ENCODE data around the gene ASCC3. TPM values are rescaled to one million over a fixed set of nuclear protein-coding genes. Genes with fewer than 3 reads are reported as not detected.

ASCC3 gene
- polyA plus RNA-seq, 1 experiment, result 56.0 TPM

GRCh38 chr6:100475554-100476320 is 405.4 kb downstream of the ASCC3 start:
- H3K27me3 ChIP-seq (ENCODE audit: control insufficient read depth, insufficient read depth, low read length), result peaks cover 19% of the 10 kb centered on the region
- no peak for TF ChIP-seq CTCF (IDR thresholded peaks at IDR 0.05; ENCODE audit: low read depth, low read length)
- DNase-seq (ENCODE audit: low read depth, low spot score), result no peak
- CTCF ChIA-PET, result interaction anchor here (0.9 to 8.8 kb wide), 3 partner anchors 353 to 369 kb away, joined by 3 to 90 read pairs (median 4); no protein-coding TSS in a partner anchor
- POLR2A ChIA-PET, result no interaction called here
- no peak overlapping the region for H3K27ac ChIP-seq (ENCODE audit: low read depth, low read length)
- no peaks in the 10 kb centered on the region for H3K9me3 ChIP-seq (ENCODE audit: control insufficient read depth, insufficient read depth, low read length)
- H3K4me3 ChIP-seq (ENCODE audit: low read depth, low read length), result no peak overlapping the region

- POLR2A ChIA-PET, result no interaction called here
- Histone ChIP-seq H3K27me3 (ENCODE audit: control insufficient read depth, insufficient read depth, low read length) (peaks cover 44% of the 10 kb centered on the region), H3K27ac (ENCODE audit: low read depth, low read length) (no peak overlapping the region), H3K9me3 (ENCODE audit: control insufficient read depth, insufficient read depth, low read length) (peaks cover 7% of the 10 kb centered on the region; the same call in 1 of the 2 replicates), H3K4me3 (ENCODE audit: low read depth, low read length) (no peak overlapping the region)
- CTCF ChIA-PET, result interaction anchor here (1.0 to 1.4 kb wide), 2 partner anchors 351 to 356 kb away, joined by 3 to 4 read pairs; no protein-coding TSS in a partner anchor
- no peak for DNase-seq (ENCODE audit: low read depth, low spot score)
- no peak for TF ChIP-seq CTCF (IDR thresholded peaks at IDR 0.05; ENCODE audit: low read depth, low read length)
These were observed 407.9 kb downstream of the ASCC3 start for GRCh38 chr6:100473182-100473581.

- H3K4me3 ChIP-seq (ENCODE audit: low read depth, low read length), result no peak overlapping the region
- ChIA-PET POLR2A (no interaction called here), CTCF (interaction anchor here (1.0 to 1.4 kb wide), 2 partner anchors 351 to 355 kb away, joined by 3 to 4 read pairs; no protein-coding TSS in a partner anchor)
- H3K27me3 ChIP-seq (ENCODE audit: control insufficient read depth, insufficient read depth, low read length), result peaks cover 49% of the 10 kb centered on the region
- H3K9me3 ChIP-seq (ENCODE audit: control insufficient read depth, insufficient read depth, low read length), result peaks cover 7% of the 10 kb centered on the region; the same call in 1 of the 2 replicates
- no peak for DNase-seq (ENCODE audit: low read depth, low spot score)
- H3K27ac ChIP-seq (ENCODE audit: low read depth, low read length), result no peak overlapping the region
- no peak for TF ChIP-seq CTCF (IDR thresholded peaks at IDR 0.05; ENCODE audit: low read depth, low read length)
These were observed 408.5 kb downstream of the ASCC3 start for GRCh38 chr6:100472674-100473073.

- ChIA-PET POLR2A (no interaction called here), CTCF (no interaction called here)
These were observed 410.6 kb downstream of the ASCC3 start for GRCh38 chr6:100470422-100471120.

More at GRCh38 chr6:100470422-100471120, 410.6 kb downstream of the ASCC3 start:
- Histone ChIP-seq H3K4me3 (ENCODE audit: low read depth, low read length) (no peak overlapping the region), H3K27me3 (ENCODE audit: control insufficient read depth, insufficient read depth, low read length) (peaks cover 70% of the 10 kb centered on the region), H3K27ac (ENCODE audit: low read depth, low read length) (no peak overlapping the region), H3K9me3 (ENCODE audit: control insufficient read depth, insufficient read depth, low read length) (peaks cover 13% of the 10 kb centered on the region; the same call in 1 of the 2 replicates)
- no peak for DNase-seq (ENCODE audit: low read depth, low spot score)
- no peak for TF ChIP-seq CTCF (IDR thresholded peaks at IDR 0.05; ENCODE audit: low read depth, low read length)
